HUDEP-2 (cell line): Measurements from ENCODE around the gene PRR29.
"Not testable (repeated sequence)": the region's sequence is repeated elsewhere in the genome, so short reads cannot be mapped to it uniquely, and the experiment has no call there.

Experiments
- DNase-seq, 76 experiments: peaks; one replicate each; lab custom pipeline; 2025; ENCODE audit not compliant: unreplicated experiment in 76 of 76; lab: John Stamatoyannopoulos, UW

The PRR29 gene

DNA sequence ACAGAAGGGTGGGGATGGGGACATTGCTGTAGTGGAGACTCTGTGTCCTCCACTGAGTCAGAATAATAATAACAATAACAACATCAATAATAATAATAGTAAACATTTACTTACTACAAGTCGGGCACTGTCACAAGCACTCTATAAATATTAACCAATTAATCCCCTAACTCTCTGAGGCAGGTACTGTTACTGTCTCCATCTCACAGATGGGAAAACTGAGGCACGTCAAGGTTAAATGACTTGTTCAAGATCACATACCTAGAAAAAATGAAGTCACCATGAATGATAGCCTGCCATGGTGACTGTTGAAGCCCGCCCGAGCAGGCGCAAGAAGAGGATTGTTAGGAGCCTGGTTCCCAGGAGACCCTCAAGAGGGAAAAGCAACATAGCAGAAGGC, 10.2 kb downstream of the PRR29 start:
- DNase-seq = no peak

DNA sequence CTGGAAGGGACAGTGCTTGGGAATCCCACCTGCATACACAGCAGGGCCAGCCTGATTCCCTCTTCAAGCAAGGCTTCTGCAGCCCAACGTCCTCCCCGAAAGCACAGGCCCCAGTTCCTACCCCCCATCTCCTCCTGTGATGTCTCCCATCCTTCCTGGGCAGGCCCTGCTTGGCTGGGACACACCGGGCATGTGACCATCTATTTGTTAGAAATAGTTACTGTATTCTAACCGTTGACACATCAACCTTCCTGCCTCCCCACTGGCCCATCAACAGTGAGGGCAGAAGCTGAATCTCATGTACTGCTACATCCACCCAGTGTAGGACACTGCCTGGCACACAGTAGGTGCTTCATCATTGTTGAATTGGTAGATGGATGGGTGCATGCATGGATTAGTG, 10.7 kb downstream of the PRR29 start:
- no peak for DNase-seq

DNA sequence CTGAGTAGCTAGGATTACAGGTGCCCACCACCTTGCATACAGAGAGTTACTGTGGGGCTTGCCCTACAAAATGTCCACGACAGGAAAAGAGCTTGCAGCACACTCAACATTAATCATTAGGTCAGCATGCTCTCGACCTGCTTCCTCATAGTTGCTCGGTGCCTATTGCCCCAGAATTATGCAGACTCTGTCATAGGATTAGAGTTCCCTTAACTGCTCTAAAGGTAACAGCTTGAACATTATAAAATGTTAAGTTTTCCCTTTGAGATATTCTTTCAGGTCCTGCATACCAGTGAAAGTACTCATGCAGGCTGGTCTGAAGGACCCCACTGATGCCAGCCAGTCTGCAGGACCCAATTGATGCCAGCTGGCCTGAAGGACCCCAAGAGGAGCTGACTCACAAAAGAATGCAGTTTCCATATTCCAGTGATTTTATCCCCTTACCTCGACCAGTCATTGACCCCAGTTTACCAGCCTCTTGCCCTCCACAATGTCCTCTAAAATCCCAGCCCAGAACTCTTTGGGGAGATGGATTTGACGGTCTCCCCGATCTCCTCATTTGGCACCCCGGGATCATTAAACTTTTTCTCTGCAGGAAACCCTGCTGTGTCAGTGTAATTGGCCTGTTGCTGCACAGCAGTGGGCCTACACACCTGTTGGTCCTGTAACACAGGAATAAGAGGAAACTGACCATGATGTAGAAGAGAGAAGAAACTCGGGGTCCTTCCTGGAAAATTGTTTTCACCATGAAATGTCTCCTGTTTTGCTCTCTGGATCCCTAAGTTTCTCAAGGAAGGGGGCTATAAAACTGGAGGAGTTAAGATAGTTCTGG, 11.6 kb downstream of the PRR29 start:
- DNase-seq = no peak

DNA sequence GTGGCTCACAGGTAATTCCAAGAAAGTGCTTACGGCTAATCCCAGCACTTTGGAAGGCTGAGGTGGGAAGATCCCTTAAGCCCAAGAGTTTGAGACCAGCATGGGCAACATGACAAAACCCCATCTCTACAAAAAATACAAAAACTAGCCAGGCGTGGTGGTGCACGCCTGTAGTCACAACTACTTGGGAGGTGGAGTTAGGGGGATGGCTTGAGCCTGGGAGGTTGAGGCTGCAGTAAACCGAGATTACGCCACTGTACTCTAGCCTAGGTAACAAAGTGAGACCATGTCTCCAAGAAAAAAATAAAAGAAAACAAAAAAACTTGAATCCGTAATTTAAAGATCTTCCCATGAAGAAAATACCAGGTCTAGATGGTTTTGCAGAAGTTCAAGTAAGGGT, 17.3 kb downstream of the PRR29 start:
- DNase-seq = no peak

DNA sequence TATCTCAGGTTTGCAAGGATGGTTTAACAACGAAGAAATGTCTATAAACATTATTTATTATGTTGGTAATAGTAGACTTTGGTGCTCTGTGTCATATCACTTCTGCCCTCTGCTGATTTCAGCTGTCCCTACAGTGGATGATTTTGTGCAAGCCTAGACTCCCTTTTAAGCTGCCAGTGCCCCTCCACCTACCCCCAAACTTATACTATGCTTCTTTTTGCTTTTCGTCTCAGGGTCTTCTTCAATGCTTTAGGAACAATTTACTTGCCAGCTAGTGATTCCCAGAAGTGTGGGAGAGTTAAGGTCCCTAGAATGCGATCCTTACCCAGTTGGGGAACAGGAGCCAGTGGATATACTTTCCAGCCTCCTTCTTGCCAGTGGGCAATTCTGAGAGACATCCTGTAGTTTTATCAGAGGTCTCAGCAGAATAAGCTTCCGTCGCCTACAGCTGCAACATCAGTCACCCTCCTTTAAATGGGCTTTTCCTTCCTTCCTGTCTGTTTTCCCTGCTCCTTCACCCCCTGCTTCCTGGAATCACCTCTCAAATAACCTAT, 18.2 kb downstream of the PRR29 start:
- peak in 2 of 76 experiments; percentile 18 to 21 for DNase-seq

DNA sequence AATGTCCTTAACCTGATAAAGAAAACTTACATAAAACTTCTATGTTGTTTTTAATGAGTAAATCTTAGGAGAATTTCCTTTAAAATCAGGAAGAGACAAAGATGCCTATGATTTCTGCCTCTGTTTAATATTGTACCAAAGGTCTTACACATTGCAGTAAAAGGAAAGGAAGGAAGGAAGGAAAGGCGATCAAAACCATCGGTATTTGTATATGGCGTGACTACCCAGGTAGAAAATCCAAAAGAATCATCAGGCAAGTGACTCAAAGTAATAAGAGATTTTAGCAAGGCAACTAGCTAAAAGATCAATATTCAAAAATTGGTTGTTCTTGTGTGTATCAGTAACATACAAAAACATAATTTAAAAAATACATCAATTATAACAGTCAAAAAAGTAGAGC, 18.8 kb downstream of the PRR29 start:
- DNase-seq = no peak

DNA sequence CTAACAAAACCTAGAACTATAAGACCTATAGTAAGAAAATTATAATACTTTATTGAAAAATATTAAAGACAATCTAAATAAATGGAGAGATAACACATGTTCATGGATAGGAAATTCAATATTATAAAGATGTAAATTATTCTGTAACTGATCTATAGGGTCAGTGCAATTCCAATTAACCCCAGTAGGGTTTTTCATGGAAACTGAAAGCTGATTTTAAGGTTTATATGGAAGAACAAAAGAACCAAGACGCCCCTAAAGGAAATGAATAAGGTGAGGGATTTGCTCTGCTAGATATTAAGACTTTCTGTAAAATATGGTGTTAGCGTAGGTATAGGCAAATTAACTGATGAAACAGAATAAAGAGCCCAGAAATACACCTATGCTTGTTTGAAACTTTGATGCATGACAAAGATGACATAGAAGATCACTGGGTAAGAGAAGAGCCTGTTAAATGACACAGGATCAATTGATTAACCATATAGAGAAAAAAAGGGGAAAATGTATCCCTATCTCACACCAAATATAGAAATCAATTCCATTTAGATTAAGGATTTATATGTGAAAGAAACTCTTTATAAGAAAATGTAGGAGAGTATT, 19.3 kb downstream of the PRR29 start:
- DNase-seq = peak in 1 of 76 experiments; percentile 4

DNA sequence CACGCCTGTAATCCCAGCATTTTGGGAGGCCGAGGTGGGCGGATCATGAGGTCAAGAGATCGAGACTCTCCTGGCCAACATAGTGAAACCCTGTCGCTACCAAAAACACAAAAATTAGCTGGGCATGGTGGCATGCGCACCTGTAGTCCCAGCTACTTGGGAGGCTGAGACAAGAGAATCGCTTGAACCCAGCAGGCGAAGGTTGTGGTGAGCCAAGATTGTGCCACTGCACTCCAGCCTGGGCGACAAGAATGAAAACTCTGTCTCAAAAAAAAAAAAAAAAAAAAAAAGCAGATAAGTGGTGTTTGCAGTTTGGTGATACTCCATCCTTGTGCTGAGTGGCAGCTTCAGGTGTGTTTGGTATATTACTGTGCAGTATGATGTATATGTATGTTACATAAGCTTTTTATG, 21.4 kb downstream of the PRR29 start:
- not testable (repeated sequence) for DNase-seq

DNA sequence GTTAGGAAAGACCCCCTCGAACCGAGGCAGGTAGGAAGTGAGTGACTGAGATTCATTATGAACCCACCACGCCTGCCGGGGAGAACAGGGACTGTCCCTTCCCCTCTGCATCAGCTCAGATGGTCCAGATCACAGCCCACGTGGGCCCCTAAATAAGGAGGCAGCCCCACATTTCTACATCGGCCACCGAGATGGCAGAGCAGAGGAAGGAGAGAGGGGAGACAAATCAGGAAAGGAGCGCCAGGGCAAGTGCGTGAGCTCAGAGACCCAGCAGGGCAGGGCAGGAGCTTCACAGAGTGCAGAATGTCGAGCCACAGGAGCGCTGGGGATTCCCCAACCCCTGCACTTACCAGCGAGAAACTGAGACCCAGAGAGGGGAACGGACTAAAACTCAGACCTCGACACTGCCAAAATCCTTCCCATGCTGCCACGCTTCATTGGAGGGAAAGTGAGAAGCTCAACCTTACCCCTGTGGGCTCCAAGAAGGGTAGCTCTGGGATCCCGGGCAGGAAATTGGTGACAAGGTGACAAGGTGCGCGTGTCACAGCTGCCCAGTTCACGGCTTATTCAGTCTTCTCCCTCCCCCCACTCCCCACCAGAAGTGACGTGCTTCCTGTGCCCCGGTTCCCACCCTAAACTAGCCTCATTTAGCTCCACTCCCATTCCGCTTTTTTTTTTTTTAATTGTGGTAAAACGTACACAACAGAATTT, 22.1 kb downstream of the PRR29 start, which contains the start of gene ICAM2:
TSS of gene ICAM2 (minus strand) at position 578 of the 711 bp plus-strand sequence. CDS start 13,942 bp downstream, outside the sequence.
- peak in 37 of 76 experiments; percentile 7 to 67 (median 31) for DNase-seq

DNA sequence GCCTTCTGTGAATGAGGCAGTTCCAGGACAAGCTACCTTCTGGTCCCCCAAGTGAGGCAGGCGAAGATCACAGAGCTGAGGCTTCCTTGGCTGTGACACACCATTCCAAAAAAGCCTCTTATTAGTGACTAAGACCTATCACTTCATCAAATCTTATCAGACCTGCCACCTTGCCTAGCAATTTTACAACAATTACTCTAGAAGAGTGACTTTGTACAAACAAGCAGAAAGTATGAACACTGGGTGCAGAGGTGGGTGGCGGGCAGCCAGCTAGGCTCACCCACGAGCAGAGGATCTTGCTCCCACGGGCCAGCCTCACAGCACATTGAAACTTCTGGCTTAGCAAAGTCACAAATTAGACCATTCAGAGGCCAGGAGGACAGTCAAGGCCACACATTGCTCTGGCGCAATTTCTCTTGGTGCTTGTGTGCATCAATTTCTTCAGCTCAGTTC, 24.5 kb downstream of the PRR29 start:
- peak in 23 of 76 experiments; percentile 5 to 67 (median 23) for DNase-seq

DNA sequence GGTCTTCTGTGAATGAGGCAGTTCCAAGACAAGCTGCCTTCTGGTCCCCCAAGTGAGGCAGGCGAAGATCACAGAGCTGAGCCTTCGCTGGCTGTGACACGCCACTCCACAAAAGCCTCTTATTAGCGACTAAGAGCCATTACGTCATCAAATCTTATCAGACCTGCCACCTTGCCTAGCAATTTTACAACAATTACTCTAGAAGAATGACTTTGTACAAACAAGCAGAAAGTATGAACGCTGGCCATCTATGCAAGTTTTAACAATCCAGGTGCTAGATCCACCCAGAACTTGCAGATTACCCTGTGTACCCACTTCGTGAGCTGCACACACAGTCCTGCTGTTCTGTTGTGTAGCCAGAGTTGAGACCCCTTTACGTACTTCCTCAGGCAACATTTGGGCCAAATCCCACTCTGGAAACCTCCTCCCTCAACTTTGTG, 26.1 kb downstream of the PRR29 start:
- DNase-seq = peak in 38 of 76 experiments; percentile 12 to 73 (median 35)

DNA sequence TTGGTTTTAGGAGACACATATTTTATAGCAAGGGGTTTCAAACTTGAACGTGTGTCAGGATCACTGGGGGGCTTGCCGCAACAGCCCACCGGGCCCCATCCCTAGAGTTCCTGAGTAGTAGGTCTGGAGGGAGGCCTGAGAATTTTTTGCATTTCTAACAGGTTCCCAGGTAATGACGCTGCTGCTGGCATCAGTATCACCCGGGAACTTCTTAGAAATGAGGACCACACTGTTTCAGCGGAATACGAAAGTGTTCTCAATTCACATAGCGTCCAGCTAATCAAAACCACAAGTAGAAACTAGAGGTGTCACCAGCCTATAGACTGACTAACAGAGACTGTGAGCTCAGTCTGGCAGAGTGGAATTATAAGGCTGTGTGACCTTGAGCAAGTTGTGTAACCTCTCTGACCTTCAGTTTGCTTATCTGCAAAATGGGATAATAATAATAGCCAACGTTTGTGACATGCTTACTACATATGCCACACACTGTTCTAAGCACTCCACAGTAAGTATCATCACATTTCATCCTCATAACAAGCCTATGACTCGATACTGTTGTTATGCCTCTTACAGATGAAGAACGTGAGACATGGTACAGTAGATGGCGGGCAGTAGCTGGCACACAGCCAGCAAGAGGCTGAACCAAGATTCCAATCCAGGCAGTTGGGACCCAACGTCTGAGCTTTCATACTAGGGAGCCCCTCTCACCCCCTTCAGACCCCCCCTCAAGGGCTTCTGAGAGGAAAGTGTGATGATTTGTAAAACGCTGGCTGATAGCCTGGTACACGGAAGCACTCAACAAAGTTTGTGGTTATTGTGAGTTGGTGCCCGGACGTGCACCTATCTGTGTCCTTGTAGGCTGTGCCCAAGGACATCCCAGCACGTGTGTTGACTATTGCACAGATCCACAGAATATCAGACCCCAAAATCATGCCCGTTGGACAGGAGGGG, 26.9 kb downstream of the PRR29 start:
- DNase-seq = peak in 5 of 76 experiments; percentile 8 to 39 (median 21)

DNA sequence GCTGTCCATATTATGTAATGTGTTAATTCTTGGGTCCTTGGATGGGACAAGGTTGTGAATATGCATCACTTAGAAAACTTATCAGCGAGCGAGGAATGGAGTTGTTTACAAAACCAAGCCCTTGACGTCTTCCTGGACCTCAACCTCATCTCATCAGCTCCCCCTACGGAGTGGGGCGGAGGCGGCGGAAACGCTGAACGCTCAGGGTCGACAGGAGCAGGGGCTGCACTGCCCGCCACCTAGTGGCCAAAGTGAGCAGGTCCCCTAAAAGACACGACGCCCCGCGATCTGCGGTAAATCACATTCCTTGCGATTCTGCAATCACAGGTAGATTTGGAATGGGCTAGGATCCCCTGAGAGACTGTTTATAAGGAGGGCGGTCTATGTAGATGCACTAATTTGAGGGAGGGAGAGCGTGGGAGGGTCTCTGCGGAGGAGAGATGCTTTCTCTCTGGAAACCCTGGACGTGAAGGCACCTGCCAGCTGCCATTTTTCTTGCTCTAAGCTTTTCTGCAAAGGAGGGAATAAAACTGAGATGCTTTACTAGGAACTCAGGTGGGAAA, 27.7 kb downstream of the PRR29 start:
- peak in 72 of 76 experiments; percentile 22 to 86 (median 70) for DNase-seq

DNA sequence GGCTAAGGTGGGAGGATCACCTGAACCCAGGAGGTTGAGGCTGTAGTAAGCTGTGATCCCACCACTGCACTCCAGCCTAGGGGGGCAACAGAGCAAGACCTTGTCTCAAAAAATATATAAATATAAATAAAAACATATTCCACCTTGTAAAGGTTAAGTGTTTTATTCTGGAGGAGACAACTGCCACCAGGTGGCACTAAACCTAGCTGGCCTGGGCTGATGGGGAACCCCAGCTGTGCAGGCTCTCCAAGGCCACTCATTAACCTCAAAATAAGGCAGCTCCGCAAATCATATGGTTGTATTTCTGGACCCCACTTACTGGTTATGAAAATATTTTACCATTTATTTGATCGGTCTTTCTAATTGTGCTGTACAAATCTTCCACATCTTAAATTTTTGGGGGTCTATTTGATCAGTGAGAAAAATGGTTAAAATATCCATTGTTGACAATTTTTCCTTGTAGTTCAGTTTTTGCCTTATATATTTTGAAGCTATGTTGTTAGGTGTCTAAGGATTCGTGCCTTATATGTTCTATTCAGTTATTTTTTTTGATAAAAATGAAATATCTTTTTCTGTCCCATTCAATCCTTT, 30.8 kb downstream of the PRR29 start:
- DNase-seq = peak in 51 of 76 experiments; percentile 10 to 68 (median 32)

DNA sequence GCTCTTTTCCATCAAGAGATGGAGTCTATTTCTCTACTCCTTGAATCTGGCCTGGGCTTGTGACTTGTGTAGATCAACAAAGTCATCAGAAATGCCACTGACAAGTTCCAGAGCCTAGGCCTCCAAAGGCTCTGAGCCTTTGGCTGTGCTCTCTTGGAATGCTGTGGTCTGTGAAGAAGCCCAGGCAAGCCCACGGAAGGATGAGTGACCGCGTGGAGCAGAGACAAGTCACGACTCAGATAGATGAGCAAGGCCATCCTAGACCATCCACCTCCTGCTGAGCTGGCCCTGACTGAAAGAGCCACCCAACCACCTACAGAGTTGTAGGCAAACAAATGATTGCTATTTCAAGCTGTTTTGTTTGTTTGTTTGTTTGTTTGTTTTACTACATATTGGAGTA, 33.9 kb downstream of the PRR29 start:
- DNase-seq = no peak

DNA sequence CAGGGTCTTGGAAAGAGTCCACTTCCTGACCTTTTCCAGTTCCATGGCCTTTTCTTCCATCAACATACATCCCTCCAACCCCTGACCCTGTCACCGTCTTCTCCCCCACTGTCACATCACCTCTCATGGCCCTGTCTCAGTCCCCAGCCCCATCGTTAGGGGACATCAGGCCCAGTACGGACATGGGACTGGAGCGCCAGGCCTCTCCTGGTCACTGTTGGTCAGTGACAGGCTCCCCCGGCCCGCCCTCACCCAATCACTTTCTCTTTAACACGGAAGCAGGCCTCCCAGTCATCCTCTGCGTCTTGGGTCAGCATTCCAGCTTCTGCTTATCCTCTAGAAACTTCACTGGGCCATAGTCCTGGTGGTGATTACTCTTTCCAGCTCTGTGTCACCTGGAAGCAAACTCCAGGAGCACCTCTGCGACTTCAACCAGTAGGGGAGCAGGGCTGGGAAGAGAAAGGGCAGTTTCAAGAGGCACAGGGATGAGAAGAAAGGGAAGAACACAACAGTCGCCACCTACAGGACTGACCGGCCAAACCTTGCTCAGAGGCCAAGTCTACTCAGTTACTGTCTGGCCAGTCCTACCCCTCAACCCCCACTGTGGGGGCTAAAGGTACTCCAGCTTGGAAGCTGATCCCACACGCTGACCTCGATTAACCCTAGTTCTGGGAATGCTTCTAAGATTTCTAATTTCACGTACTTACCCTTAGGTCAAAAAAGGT, 38.2 kb downstream of the PRR29 start:
- no peak for DNase-seq

DNA sequence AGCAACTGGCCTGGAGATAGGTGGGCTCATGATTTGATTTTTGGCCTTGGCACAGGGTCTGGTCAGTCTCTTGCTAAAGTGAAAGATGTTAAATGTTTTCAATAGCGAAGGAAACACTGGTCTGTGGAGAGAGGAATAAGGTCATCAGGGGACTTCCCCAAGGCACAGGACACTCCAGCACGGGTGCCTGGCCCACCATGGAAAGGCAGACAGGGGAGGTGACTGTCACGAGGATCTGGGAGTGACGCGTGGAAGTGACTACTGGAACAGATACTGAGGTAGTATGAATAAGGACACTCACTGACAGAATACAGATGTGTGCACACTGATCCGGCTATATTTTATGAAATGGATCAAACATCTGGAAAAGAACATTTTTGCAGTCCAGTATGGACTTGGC, 39.0 kb downstream of the PRR29 start:
- DNase-seq = no peak

DNA sequence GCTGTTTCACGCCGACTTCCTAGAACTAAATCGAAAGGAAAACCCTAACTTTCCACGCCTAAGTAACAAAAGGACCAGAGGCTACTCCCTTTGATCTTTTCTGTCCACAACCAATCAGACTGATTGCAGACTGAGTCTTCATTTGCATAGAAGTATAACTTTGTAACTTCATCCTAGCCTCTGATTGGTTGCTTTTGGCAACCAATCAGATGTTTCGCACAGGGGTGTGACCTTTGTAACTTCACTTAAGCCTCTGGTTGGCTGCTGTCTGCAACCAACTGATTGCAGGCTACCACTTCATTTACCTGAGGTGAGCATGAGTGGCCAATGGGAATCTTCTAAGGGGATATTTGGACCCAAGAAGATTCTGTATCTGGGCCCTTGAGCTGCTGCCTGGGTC, 39.7 kb downstream of the PRR29 start:
- DNase-seq = no peak
